HG03432 (cell line): ENCODE results near the gene NAT16.
"Not testable (repeated sequence)": the region's sequence is repeated elsewhere in the genome, so short reads cannot be mapped to it uniquely, and the experiment has no call there.

Source experiments
- ATAC-seq: cut with Tn5 transposase; IDR thresholded peaks from one replicate; pipeline ENCODE4 v1.9.1; 2021; ENCODE audit warnings: mild to moderate bottlenecking, moderate library complexity; ENCODE audit not compliant: unreplicated experiment

The NAT16 gene

GRCh38 chr7:101180130-101180755 is at the start of gene NAT16:
Gene NAT16 (minus strand): TSS chr7:101180293. CDS start chr7:101174807, 5,486 bp downstream.
- no peak for ATAC-seq

DNA sequence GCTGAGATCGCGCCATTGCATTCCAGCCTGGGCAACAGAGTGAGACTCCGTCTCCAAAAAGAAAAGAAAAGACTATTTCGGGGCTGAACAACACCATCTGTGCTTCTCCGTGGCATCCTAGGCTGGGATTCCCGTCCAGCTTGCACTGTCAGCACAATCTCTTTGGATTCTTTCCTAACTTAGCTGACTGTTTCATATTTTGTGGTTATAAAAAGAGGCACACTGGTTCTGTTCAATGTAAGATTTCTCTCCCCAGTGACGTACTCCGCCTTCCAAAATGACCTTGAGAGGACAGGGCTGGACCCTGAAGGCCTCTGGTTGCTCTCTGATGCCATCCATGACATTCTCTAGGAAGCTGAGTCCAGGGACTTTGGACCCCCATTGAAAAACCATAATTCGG is 46.6 kb upstream of the NAT16 start:
- ATAC-seq = no peak

- no peak for ATAC-seq
Measured at GRCh38 chr7:101225650-101226049, 45.6 kb upstream of the NAT16 start.

- no peak for ATAC-seq
Measured at GRCh38 chr7:101223528-101223927, 43.4 kb upstream of the NAT16 start.

DNA sequence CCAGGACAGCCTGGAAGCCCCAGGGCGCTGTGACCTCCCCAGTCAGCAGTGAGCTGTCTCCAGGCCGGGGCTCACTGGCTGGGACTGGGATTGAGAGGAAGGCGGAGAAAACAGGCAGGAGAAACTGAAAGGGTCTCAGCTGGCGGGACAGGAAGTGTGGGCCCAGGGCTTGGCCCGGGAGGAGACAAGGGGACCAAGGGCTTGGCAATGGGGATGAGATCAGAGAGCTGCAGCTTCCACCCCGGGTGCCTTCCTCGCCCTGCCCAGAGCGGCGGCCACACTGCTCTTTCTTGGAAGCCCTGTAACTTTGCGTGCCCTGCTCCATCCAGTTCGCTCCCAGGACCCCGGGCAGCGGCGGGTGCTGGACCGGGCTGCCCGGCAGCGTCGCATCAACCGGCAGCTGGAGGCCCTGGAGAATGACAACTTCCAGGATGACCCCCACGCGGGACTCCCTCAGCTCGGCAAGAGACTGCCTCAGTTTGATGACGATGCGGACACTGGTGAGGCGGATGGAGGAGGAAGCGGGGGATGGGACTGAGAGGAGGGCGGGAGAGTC is 42.3 kb upstream of the NAT16 start:
- ATAC-seq = no peak

DNA sequence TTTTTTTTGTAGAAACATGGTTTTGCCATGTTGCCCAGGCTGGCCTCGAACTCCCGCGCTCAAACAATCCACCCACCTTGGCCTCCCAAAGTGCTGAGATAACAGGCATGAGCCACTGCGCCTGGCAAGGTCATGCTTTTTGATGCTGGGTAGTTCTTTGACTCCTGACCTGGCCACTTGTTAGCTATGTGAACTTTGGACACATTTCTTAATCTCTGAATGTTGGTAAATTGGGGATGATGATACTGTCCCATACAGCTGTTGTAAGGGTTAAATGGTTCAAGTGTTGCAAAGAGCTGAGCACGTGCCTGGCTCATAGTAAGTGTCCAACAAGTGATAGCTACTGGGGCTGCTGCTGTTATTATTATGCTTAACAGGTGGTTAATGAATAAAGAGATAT is 40.2 kb upstream of the NAT16 start:
- ATAC-seq = no peak

GRCh38 chr7:101218236-101219125 is 38.4 kb upstream of the NAT16 start:
- peak; percentile 3 for ATAC-seq

- peak; percentile 62 for ATAC-seq
Measured at GRCh38 chr7:101217388-101218235, 37.5 kb upstream of the NAT16 start, which contains the start of the genes PLOD3 and ZNHIT1. Gene PLOD3 (minus strand): TSS chr7:101217581. CDS start chr7:101217274, 307 bp downstream. Gene ZNHIT1 (plus strand): TSS chr7:101218165. CDS start chr7:101218196, 31 bp downstream.

- ATAC-seq = peak; percentile 25
Measured at GRCh38 chr7:101216860-101217387, 36.8 kb upstream of the NAT16 start.

- no peak for ATAC-seq
Measured at GRCh38 chr7:101216001-101216859, 36.1 kb upstream of the NAT16 start.

DNA sequence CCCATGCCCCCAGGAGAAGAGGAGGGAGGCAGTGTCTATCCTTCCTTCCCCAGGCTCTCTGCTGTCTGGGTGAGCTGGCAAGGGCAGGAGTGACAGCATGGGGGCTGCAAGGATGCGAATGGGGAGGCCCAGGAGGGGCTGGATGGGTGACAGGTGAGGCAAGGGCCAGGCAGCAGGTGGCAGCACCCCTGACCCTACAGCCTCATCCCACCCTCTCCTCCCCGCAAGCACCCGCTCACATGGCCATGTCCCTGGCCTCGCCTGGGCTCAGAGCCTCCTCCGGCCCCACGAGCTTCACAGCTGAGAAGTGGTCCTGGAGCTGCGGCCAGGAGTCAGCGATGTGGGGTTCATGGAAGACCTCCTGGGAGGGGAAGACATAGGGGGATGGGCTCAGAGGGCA is 31.9 kb upstream of the NAT16 start:
- ATAC-seq = no peak

DNA sequence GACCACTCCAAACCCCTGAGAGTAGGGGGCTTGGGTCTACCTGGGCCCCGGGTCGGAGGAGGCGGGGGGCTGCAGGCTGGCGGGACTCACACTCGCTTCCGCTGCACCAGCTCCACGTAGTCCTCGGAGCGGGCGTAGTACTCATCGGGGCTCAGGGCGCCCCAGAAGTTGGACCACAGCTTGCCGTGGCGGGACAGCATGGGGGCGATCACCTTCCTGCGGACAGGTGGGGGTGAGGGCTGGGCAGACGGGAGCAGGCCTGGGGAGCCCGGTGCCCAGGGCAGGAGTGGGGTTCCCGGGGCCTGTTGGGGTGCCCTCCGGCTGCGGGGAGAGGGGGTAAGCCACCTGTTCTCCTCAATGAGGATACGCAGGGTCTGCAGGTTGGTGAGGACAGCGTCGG is 31.4 kb upstream of the NAT16 start:
- ATAC-seq = no peak

DNA sequence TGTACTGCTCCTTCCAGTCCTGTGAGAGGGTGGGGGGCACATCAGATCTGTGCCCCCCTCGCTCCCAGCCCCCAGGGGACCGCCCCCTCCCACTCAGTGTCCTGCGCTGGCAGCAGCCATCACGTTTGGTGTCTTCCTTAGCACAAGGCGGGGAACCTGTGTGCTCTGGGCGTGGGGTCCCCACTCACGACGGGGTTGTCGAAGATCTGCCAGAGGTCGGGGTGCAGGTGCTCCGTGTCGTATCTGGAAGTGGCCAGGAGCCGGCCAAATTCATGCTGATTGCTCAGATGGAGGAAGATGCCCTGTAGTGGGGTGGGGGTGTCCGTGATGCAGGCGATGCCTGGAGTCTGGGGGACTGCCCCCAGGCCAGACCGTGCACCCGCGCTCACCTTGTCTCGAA is 30.1 kb upstream of the NAT16 start:
- no peak for ATAC-seq

DNA sequence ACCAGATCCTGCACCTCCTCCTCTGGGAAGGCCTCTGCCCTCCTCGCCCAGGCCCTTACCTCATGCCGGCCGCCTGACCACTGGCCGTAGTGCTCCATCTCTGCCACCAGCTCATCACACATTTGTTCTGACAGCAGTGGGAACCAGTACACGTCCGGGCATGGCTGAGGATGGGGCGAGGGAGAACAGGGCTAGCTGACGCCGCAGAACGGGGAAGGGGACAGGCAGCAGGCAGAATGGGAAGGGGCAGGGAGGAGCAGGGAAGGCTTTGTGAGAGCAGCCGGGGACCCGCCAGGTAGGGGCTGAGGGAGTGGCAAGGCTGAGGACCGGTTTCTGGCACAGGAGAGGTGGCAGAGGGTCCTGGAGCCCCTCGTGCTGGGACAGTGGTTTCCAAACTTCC is 28.7 kb upstream of the NAT16 start:
- ATAC-seq = no peak

GRCh38 chr7:101207459-101207858 is 27.4 kb upstream of the NAT16 start:
- ATAC-seq = no peak

- ATAC-seq = no peak
Measured at GRCh38 chr7:101206665-101207042, 26.6 kb upstream of the NAT16 start.

GRCh38 chr7:101205901-101206664 is 26.0 kb upstream of the NAT16 start:
- ATAC-seq = no peak

GRCh38 chr7:101203740-101204738 is 23.9 kb upstream of the NAT16 start:
- not testable (repeated sequence) for ATAC-seq
